GM19099 (cell line): ENCODE measurements around the gene FGF1.

Source experiments
- POLR2A ChIP-seq: IDR thresholded peaks from 3 replicates; pipeline ENCODE4 v1.6.1; 2011; ENCODE audit warnings: low read depth; ENCODE audit not compliant: insufficient read length; ENCODE audit errors: extremely low read depth

Gene FGF1

DNA sequence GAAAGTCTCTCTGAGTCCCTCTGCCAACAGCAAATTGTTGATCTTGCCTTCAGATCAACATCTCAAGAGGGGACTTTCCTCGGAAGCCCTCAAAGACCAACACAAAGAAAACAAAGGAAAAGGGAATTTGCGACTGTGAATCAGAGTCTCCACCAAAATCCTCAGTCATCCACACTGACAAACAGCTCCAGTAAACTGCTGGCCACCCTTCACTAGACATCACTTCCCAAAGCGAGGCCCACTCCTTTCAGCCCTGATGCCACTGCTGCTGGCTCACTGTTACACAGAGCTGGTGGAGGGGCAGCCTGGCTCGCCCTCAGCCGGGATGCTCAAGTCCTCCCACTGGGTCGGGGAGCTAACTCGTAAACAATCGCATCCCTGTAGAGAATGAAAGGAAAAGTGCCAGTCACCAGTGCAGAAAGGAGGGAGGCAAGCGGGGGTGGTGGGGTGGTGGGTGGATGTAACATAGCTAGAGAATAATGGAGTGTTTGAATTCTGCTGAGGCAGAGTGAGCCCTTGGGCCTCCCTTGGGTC lies 1.3 kb downstream of the FGF1 start:
- TF ChIP-seq POLR2A, result no peak

DNA sequence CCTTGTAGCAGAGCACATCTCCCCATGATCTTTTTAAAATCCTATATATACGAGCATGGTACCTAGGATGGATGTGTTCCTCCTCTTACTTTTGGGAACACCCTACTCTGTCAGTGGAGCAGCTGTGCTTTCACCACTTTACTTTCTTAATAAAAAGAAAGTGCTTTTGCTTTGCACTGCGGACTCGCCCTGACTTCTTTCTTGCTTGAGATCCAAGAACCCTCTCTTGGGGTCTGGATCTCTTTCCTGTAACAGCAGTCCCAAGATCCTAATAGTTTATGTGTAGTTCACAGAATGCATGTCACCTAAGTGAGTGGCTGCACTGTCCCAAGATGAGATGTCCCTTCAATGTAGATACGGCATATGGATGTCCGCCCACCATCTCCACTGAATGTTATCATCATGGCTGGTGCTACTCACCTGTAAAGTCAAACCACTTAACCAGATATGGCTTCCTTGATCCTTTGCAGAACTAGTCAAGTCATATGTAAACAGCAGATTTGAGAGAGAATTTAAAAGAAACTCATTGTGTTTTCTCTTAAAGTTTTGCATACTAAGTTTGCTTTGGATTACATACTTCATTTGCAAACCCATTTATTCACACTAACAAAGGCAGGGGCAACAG lies 1.9 kb downstream of the FGF1 start:
- no peak for TF ChIP-seq POLR2A

DNA sequence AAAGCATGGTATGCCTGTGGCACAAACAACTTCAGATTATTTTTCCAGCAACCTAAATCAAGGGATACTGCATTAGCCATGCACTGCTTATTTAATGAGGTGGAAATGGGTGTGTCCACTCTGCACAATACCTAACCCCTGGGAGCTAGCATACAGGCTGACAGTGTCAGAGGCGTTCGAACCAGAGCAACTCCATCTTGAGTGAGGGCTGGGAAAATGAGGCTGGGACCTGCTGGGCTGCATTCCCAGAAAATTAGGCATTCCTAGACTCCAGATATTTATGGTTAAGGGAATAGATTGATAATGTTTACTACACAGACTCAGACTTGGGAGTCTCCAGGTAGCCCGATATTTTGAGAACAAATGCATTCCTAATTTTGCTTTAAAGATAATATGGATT lies 2.8 kb downstream of the FGF1 start:
- no peak for TF ChIP-seq POLR2A

DNA sequence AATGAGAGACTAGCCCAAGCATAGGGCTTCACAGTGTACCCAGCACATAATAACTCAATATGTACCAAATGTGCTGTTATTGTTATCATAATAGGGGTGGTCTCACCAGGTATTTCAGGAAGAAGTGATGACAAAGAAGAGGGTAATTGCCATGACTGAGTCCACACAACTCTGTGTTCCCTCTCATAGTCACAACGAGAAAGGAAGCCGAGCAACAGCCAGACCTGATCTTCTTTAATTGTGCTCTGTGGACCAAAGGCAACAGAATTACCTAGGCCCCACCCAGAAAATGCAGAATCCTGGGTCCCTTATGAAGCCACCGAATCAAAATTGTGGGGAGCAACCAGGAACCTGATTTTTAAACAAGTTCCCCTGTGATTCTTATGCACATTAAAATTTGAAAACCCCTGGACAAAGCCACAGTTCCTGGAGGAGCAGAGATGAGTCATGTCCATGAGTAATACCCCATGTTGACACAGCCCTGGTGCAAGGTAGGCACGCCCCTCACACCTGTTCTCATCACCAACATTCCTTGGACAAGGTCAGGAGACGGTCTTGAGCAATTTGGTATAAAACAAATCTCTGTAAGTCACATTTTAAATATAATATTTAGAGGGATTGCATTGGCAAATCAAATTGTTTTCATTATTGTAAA lies 5.2 kb downstream of the FGF1 start:
- no peak for TF ChIP-seq POLR2A

DNA sequence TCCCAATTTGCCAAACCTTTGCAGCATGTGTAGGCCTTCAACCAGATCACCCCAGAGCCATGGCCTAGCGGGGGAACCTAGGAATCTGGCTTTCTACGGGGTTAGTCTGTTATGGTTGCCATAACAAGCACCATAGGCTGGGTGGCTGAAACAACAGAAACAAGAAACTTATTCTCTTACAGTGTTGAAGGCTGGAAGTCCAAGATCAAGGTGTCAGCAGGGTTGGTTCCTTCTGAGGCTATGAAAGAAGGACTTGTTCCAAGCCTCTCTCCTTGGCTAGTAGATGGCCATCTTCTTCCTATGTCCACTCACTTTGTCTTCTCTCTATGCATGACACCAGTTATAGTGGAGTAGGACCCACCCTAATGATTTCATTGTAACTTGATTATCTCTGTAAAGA lies 6.1 kb downstream of the FGF1 start:
- TF ChIP-seq POLR2A, result no peak

DNA sequence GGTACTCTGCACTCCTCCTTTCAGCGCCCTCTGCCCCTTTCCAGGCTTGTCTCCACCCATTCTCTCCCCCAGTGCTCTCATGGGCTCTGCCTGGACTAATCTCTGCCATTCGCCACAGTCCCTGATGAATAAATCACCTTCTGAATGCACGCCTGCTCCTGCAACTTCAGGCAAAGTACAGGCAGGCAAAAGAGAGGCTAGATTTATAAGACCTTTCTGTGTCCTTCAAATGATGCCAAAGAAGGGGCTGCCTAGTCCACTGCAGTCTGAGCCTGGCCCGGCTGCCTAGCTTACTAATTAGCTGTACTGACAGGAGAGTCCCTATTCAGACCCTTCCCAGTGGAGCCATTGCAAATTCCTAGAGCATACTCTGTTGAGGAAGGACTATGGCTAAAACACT lies 7.4 kb downstream of the FGF1 start:
- TF ChIP-seq POLR2A, result no peak

DNA sequence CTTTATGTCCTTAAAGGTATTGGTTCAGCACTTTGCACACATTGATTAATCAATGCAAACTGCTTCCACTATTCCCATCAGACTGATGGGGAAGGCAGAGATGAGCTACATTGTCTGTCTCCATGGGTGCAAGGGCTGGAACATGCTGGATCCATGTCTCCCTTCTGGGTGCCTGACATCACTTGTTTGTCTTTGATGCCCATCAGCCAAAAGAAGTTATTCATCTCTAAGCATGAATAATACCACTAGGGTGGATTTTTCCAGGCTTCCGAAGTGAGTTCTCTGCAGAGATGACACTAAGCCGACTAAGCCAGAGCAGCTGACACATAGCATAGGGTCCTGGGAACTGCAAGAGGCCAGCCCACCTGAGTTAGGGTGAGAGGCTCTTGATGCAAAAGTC lies 8.7 kb downstream of the FGF1 start:
- no peak for TF ChIP-seq POLR2A

DNA sequence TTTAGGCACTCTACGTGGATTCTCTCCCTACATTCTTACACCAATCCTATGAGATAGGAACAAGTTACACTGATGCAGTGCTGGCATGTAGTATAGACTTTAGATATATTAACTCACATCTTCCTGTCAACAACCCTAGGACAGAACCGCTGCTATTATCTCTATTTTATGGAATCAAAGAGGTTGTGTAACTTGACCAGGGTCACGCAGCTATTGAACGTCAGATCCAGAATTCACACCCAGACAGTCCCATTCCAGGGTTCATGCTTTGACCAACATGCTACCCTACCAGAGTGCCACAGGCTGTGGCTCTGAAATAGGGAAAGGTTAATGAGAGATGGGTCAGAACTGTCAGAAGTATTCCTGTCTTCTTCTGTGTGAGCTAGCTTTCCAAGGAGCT lies 9.6 kb downstream of the FGF1 start:
- no peak for TF ChIP-seq POLR2A

DNA sequence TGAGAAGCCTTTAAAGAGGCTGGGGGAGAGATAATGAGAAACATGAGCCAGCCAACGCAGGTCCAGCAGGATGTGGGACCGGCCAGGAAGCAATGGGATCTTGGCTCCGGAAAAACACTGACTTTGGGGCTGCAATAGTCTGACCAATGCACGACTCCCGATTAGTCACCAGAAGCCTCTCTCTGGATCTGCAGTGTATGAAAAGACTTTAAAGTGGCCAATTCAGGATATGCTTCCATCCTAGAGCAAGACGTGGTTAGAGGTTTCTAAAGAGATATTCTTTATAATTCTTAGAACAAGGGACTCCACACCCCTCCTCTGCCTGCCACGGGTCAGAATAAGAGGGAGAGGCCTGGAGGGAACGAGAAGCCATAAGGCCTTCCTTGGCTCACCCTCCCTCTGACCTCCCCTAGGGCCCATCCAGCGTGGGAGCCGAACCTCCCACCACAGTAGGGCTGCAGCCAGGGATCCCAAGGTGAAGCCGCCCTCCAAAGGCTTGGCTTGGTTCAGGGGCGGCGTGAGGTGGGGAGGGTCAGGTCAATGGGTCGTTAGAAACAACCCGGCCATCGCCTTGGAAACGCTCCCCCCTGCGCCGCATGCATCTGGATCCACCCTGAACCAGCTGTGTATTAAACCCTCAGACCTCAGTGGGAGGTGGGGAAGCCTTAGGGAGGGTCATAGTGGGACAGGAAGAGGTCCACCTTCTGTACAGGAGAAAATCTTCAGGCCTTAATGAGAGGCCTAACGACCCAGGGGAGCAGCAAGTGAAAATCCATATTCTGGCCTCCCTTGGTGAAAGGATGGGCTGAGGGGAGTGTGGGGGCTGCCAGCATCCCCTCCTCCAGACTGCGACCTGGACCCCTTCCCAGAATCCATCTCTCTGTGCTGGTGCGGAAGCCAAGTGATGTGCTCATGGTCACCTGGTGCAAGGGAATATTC lies 11.1 kb downstream of the FGF1 start:
- no peak for TF ChIP-seq POLR2A

DNA sequence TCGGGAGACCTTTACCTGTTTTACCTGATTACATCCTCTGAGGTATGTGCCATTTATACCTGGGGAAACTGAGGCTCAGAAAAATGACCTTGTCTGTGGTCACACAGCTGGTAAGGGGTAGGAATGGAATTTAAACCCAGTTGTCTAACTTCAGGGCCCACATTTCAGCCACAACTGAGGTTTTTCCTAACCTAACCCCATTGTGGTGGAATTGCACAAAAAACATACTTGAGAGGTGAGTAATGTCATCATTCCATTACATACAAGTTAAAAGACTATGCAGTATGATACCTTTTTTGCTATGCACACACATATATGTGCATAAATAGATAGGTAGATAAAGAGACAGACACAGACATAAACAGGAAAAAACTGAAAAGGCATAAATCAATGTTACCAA lies 14.1 kb downstream of the FGF1 start:
- no peak for TF ChIP-seq POLR2A

DNA sequence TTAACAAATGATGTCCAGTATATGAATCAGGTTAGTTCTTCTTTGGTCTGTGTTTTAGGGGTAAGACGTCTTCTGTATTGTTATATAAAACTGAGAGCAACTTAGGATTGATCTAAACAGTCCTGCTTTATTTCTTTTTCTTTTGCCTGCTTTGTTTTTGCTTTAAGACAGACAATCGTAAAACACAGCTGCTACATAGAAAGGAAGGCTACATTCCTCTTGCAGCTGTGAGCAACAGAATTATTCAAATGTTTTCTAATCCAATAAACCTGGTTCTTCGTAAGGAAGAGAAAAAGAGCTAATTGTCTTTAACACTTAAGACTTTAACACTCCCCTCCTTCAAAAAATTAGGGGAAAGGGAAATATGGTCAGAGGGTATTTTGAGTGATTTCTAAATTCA lies 14.6 kb downstream of the FGF1 start:
- no peak for TF ChIP-seq POLR2A

DNA sequence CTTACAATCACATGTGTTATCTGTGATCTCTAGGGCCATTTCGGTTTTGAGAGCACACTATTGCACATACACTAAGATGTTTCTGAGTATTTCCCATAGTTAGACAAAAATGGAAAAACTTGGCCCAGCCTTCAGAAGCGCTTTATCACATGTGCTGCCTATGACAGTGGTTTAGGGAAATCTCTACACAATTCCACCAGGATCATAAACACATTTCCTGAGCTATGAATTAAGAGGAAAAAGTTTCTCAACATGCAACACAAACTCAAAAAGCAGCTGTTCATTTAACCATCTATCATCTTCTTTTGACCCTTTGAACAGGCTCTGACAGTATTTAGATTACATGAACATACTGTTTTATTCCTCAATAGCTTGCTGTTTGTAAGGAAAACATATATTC lies 15.1 kb downstream of the FGF1 start:
- TF ChIP-seq POLR2A, result no peak

DNA sequence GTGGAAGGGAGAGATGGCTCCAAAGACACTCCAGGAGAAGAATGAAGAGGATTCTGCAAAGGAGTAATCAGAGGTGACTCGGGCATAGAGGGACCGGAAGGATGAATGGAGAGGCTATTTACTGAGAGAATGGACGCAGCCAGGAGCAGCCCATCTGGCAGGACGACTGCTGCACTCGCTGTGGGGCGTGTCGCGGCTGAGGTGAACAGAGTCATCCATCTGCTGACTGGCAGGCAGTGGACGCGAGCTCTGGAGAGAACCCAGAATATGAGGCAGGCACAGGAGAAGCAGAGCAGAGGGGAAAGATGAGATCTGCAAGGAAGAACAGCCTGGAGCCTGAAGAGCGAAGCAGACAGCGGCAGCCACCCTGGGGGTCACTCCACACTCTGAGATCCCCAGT lies 16.4 kb downstream of the FGF1 start:
- TF ChIP-seq POLR2A, result no peak

DNA sequence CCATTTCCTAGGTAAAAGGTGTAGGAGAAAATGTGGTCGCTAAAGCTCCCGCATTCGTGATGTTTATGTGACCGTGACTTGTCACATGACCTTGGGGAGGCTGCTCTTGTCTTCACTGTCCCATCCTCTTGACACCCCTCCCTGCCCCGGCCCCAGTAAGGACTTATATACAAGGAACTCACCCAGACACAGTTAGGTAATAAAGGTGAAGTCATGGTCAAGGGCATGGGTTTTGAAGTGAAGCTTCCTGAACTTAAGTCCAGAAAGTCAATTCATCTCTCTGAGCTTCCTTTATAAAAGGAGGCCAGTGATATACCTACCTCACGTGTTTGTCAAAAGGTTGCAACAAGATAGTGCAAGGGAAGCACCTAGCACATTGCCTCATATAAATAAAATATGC lies 17.6 kb downstream of the FGF1 start:
- TF ChIP-seq POLR2A, result no peak

DNA sequence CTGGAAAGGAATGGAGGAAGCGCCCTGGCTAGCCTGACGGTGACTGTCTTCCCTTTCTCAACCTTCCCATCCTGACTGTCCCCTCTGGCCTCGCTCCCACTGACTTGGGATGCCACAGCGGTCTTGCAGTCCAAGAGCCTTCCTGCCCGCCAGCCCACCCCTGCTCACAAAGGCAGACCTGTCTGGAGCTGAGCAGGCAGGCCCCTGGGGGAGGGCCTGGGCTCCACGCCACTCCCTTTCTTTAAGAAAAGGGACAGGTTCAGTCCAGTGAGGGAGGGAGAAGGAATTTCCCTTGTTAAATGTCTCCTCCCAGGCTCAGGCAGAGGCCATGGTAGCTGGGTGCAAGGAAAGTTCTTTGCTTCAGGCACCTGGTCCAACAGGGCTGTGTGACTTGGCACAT lies 18.1 kb downstream of the FGF1 start:
- no peak for TF ChIP-seq POLR2A

DNA sequence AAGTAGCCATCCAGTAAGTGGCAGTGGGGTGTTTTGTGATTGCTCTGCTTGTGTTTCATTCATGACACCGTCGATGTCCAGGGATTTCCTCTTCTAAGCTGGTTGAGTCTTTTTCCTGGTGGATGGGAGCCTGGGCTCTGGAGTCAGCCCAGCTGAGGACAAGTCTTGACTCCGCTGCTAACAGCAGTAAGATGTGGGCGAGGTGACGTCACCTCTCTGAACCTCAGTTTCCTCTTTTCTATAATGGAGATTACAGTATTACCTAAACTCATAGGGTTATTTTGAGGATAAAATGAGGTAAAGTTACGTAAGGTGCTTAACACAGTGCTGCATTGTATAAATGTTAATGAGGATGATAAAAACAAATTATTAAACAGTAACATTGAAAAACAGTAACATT lies 21.3 kb downstream of the FGF1 start:
- TF ChIP-seq POLR2A, result no peak
